PC-3 (cell line): ENCODE results near the gene PRSS1. TPM values are rescaled to one million over a fixed set of nuclear protein-coding genes. Genes with fewer than 3 reads are reported as not detected.

ENCODE experiments used
- ATAC-seq: fragments of 200-7000 bp; cut with Tn5 transposase; 2 replicates; pipeline ENCODE4 v1.9.1; 2020; ENCODE audit warnings: mild to moderate bottlenecking, moderate library complexity
- BruUV-seq: library from RNA; stranded (reverse); fragments of 400-500 nt; replicated peaks from 2 replicates; lab custom pipeline; 2021; lab: Mats Ljungman, UMichigan
- CTCF ChIA-PET: fragments of 300-600 bp; sonication (Branson Sonifier 250); formaldehyde crosslinking; loops from one replicate; lab custom pipeline; 2022; ENCODE audit warnings: antibody characterized with exemption; lab: Charles Lee
- POLR2A ChIA-PET: fragments of 300-600 bp; sonication (Branson Sonifier 250); formaldehyde crosslinking; loops from one replicate; lab custom pipeline; 2022; ENCODE audit warnings: antibody characterized with exemption; ENCODE audit not compliant: unreplicated experiment; lab: Charles Lee
- DNase-seq: peaks from one replicate; pipeline ENCODE4 v3.0.0-alpha.2; 2015
- H2AFZ ChIP-seq: fragments of 300-600 bp; sonication (generic); 2 replicates; pipeline ENCODE4 v1.6.0; 2016; ENCODE audit warnings: antibody characterized with exemption, low read length
- H3F3A ChIP-seq: fragments of 300-600 bp; sonication (generic); one replicate; pipeline ENCODE4 v1.6.0; 2017; ENCODE audit warnings: antibody characterized with exemption, low read length, control low read depth, mild to moderate bottlenecking; ENCODE audit not compliant: unreplicated experiment
- H3K27ac ChIP-seq: fragments of 300-600 bp; sonication (generic); 2 replicates; pipeline ENCODE4 v1.5.1; 2016; ENCODE audit warnings: mild to moderate bottlenecking, low read length
- H3K27me3 ChIP-seq: fragments of 300-600 bp; sonication (generic); 2 replicates; pipeline ENCODE4 v1.6.1; 2016; ENCODE audit warnings: low read length, mixed read lengths
- H3K36me3 ChIP-seq: fragments of 300-600 bp; sonication (generic); 2 replicates; pipeline ENCODE4 v1.6.1; 2016; ENCODE audit warnings: low read depth, mixed run types, low read length, mixed read lengths
- H3K4me1 ChIP-seq: fragments of 300-600 bp; sonication (generic); 2 replicates; pipeline ENCODE4 v1.5.1; 2016; ENCODE audit warnings: low read length; ENCODE audit not compliant: insufficient read depth
- H3K4me2 ChIP-seq: fragments of 300-600 bp; sonication (generic); 2 replicates; pipeline ENCODE4 v1.6.0; 2016; ENCODE audit warnings: low read length
- H3K4me3 ChIP-seq: fragments of 300-600 bp; sonication (generic); 2 replicates; pipeline ENCODE4 v1.5.1; 2016; ENCODE audit warnings: mild to moderate bottlenecking, low read length, mixed read lengths
- H3K79me2 ChIP-seq: fragments of 300-600 bp; sonication (generic); 2 replicates; pipeline ENCODE4 v1.6.1; 2017; ENCODE audit warnings: low read length, mixed read lengths
- H3K9ac ChIP-seq: fragments of 300-600 bp; sonication (generic); 2 replicates; pipeline ENCODE4 v1.6.0; 2016; ENCODE audit warnings: mild to moderate bottlenecking, low read length
- H3K9me2 ChIP-seq: fragments of 300-600 bp; sonication (generic); replicated peaks from 2 replicates; pipeline ENCODE4 v1.6.1; 2016; ENCODE audit warnings: mixed run types, low read length, mixed read lengths
- H3K9me3 ChIP-seq: fragments of 300-600 bp; sonication (generic); 2 replicates; pipeline ENCODE4 v1.6.1; 2016; ENCODE audit warnings: low read length, mixed read lengths
- H4K20me1 ChIP-seq: fragments of 300-600 bp; sonication (generic); 2 replicates; pipeline ENCODE4 v1.6.1; 2016; ENCODE audit warnings: low read length, mixed read lengths
- CTCF ChIP-seq: fragments of 300-600 bp; sonication (generic); conservative IDR thresholded peaks from 2 replicates; pipeline ENCODE4 v1.5.1; 2017; ENCODE audit warnings: antibody characterized with exemption, low read depth, mild to moderate bottlenecking, low read length
- EZH2 ChIP-seq: fragments of 300-600 bp; sonication (generic); IDR thresholded peaks from one replicate; pipeline ENCODE4 v1.6.1; 2017; ENCODE audit warnings: antibody characterized with exemption, mild to moderate bottlenecking, low read length; ENCODE audit not compliant: unreplicated experiment
- EZH2phosphoT487 ChIP-seq: fragments of 300-600 bp; sonication (generic); IDR thresholded peaks from 2 replicates; pipeline ENCODE4 v1.6.1; 2018; ENCODE audit warnings: mild to moderate bottlenecking, antibody characterized with exemption, low read length, borderline replicate concordance
- intact Hi-C: fragments of 100-400 bp; cut with micrococcal nuclease; formaldehyde crosslinking; loops from 2 replicates; pipeline ENCODE4 v1.9.0; 2023
- total RNA-seq: library from RNA; depleted of rRNA; stranded (reverse); fragments of >200 nt; gene quantifications from 2 replicates; pipeline ENCODE4 v1.2.3, GENCODE V29; 2014

PRSS1 gene
- total RNA-seq, 1 experiment from 2014 or later: not detected

- no peaks in the 10 kb centered on the region for H3K9me3 ChIP-seq
- no peak overlapping the region for H3K9ac ChIP-seq
- no peak for DNase-seq
- H4K20me1 ChIP-seq: no peaks in the 10 kb centered on the region
- no peak for TF ChIP-seq EZH2phosphoT487
- TF ChIP-seq CTCF: no peak
- no peak for TF ChIP-seq EZH2
- intact Hi-C loops: no loop called here
- no peaks in the 10 kb centered on the region for H3K4me1 ChIP-seq
- ATAC-seq: no peak
- H3K4me3 ChIP-seq: no peak overlapping the region
- ChIA-PET POLR2A (no interaction called here), CTCF (interaction anchor here (1.0 kb wide), 1 partner anchor 63 kb away, joined by 3 read pairs; no protein-coding TSS in a partner anchor)
- H3K27ac ChIP-seq: no peak overlapping the region
- no peak overlapping the region for H2AFZ ChIP-seq
- no peaks in the 10 kb centered on the region for H3F3A ChIP-seq
- H3K4me2 ChIP-seq: no peak overlapping the region
- H3K27me3 ChIP-seq: peaks cover 58% of the 10 kb centered on the region
- BruUV-seq: no TSS peak
- H3K79me2 ChIP-seq: no peaks in the 10 kb centered on the region
- no peaks in the 10 kb centered on the region for H3K36me3 ChIP-seq
- no peaks in the 10 kb centered on the region for H3K9me2 ChIP-seq
Measured at GRCh38 chr7:142720172-142720773, 29.0 kb upstream of the PRSS1 start.

GRCh38 chr7:142720986-142721385, 28.3 kb upstream of the PRSS1 start:
- Histone ChIP-seq H3K4me2 (no peak overlapping the region), H3K9me3 (no peaks in the 10 kb centered on the region), H3K27me3 (peaks cover 61% of the 10 kb centered on the region), H3K4me3 (no peak overlapping the region), H3K9ac (no peak overlapping the region), H2AFZ (no peak overlapping the region), H3F3A (no peaks in the 10 kb centered on the region), H3K79me2 (no peaks in the 10 kb centered on the region), H4K20me1 (no peaks in the 10 kb centered on the region), H3K36me3 (no peaks in the 10 kb centered on the region), H3K27ac (no peak overlapping the region), H3K4me1 (no peaks in the 10 kb centered on the region), H3K9me2 (no peaks in the 10 kb centered on the region)
- intact Hi-C loops: no loop called here
- TF ChIP-seq CTCF: no peak
- TF ChIP-seq EZH2phosphoT487: no peak
- no peak for TF ChIP-seq EZH2
- no TSS peak for BruUV-seq
- ATAC-seq (no peak), DNase-seq (no peak)
- CTCF ChIA-PET: interaction anchor here (1.0 kb wide), 1 partner anchor 63 kb away, joined by 3 read pairs; no protein-coding TSS in a partner anchor
- POLR2A ChIA-PET: no interaction called here

- Histone ChIP-seq H3K27ac (no peak overlapping the region), H3K9me3 (no peaks in the 10 kb centered on the region), H3K4me1 (no peaks in the 10 kb centered on the region), H3K4me2 (no peak overlapping the region), H3K79me2 (no peaks in the 10 kb centered on the region), H3F3A (no peaks in the 10 kb centered on the region), H3K27me3 (peaks cover 55% of the 10 kb centered on the region), H3K36me3 (no peaks in the 10 kb centered on the region), H4K20me1 (no peaks in the 10 kb centered on the region), H2AFZ (no peak overlapping the region), H3K9me2 (no peaks in the 10 kb centered on the region), H3K9ac (no peak overlapping the region), H3K4me3 (no peak overlapping the region)
- CTCF ChIA-PET: no interaction called here
- BruUV-seq: no TSS peak
- TF ChIP-seq EZH2phosphoT487 (no peak), EZH2 (no peak), CTCF (no peak)
- intact Hi-C loops: no loop called here
- ATAC-seq (no peak), DNase-seq (no peak)
- POLR2A ChIA-PET: no interaction called here
Measured at GRCh38 chr7:142722248-142722794, 27.0 kb upstream of the PRSS1 start.
